ENCODE measurements around the gene TMEM245. TPM values are rescaled to one million over a fixed set of nuclear protein-coding genes. Genes with fewer than 3 reads are reported as not detected.

TMEM245 gene
- total and polyA plus RNA-seq, 7 donors, result 6.0 to 77.8 (median 43.5) TPM

DNA sequence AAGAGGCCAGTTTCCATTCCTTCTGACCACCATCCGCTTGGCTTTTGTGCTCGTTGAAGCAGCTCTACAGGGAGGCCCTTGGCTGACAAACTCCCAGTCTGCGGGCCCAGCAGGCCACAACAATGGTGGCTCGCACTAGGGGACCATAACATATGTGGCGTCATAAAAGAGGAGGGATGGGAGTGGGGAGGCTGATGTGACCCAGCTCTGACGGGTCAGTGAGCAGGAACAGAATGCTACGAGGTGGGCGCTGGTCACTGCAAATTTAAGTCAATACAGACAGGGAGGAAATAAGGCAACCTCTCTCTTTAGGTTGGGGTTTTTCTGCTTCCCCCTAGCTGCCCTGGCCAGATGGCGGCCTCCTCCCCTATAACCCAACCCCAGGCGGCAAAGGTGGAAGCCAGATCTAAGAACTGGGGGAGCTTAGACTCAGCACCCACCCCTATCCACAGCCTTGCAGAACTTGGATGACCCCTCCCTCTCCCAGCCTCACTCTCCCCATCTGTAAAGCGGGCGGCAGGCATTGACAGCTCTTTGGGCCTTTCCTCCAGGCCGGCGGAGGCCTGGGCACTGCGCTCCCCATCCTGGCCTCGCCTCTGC lies 46.5 kb upstream of the TMEM245 start:
- TF ChIP-seq, protein P1, sequence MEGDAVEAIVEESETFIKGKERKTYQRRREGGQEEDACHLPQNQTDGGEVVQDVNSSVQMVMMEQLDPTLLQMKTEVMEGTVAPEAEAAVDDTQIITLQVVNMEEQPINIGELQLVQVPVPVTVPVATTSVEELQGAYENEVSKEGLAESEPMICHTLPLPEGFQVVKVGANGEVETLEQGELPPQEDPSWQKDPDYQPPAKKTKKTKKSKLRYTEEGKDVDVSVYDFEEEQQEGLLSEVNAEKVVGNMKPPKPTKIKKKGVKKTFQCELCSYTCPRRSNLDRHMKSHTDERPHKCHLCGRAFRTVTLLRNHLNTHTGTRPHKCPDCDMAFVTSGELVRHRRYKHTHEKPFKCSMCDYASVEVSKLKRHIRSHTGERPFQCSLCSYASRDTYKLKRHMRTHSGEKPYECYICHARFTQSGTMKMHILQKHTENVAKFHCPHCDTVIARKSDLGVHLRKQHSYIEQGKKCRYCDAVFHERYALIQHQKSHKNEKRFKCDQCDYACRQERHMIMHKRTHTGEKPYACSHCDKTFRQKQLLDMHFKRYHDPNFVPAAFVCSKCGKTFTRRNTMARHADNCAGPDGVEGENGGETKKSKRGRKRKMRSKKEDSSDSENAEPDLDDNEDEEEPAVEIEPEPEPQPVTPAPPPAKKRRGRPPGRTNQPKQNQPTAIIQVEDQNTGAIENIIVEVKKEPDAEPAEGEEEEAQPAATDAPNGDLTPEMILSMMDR (IDR thresholded peaks at IDR 0.05), result no peak
- no peaks in the 10 kb centered on the region for H3K36me3 ChIP-seq (ENCODE audit: insufficient read depth in 1 of 2, low read depth in 1 of 2)
- H3K9me3 ChIP-seq, result no peaks in the 10 kb centered on the region
- WGBS, 3 donors, result 73 to 83% (median 83%) methylated on average over 16 of the region's 16 CpGs
- no peak overlapping the region for H3K27ac ChIP-seq
- peaks cover 9 to 34% (median 10%) of the 10 kb centered on the region in 3 donors for H3K27me3 ChIP-seq (ENCODE audit: insufficient read depth in 3 of 3, low read length in 2 of 3)
- H3K4me1 ChIP-seq, result no peaks in the 10 kb centered on the region
- intact Hi-C loops (cut with DNase I), result no loop called here
- no peak for DNase-seq
- no peak for ATAC-seq
- no peak overlapping the region for H3K4me3 ChIP-seq

GRCh38 chr9:109164042-109164441 lies 44.3 kb upstream of the TMEM245 start:
- intact Hi-C loops (cut with DNase I), result no loop called here
- TF ChIP-seq, protein P1 (IDR thresholded peaks at IDR 0.05), result no peak
- Histone ChIP-seq H3K4me1 (no peaks in the 10 kb centered on the region), H3K9me3 (no peaks in the 10 kb centered on the region), H3K27ac (no peak overlapping the region), H3K4me3 (no peak overlapping the region), H3K36me3 (ENCODE audit: insufficient read depth in 1 of 2, low read depth in 1 of 2) (no peaks in the 10 kb centered on the region), H3K27me3 (ENCODE audit: insufficient read depth in 3 of 3, low read length in 2 of 3) (peaks cover 8 to 29% (median 9%) of the 10 kb centered on the region in 3 donors)
- 81 to 92% (median 90%) methylated on average over 5 of the region's 5 CpGs for WGBS, 3 donors
- ATAC-seq (no peak), DNase-seq (no peak)

DNA sequence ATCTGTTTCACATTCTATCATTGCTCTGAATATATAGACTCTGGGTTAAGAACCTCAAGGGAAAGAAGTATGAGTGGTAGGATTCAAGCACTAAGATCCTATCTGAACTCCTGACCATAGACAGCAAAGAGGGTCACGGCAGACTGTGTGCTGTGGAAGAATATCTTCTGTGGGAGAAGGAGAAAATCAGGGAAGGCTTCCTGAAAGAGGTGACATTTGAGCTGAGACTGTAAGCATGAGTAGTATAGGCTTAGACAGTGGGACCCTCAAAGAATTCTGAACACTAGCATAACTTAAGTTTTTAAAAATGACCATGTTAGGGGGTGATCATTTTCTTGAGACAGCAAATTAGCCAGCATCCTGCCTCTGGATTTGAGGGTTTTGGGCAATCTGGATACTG lies 43.4 kb upstream of the TMEM245 start:
- DNase-seq, result no peak

GRCh38 chr9:109162677-109163076 lies 42.9 kb upstream of the TMEM245 start:
- Histone ChIP-seq H3K4me3 (no peak overlapping the region), H3K27ac (no peak overlapping the region), H3K4me1 (no peaks in the 10 kb centered on the region), H3K36me3 (ENCODE audit: insufficient read depth in 1 of 2, low read depth in 1 of 2) (no peaks in the 10 kb centered on the region), H3K9me3 (no peaks in the 10 kb centered on the region), H3K27me3 (ENCODE audit: insufficient read depth in 3 of 3, low read length in 2 of 3) (peaks cover 4 to 16% (median 8%) of the 10 kb centered on the region in 3 donors)
- ATAC-seq, result no peak
- intact Hi-C loops (cut with DNase I), result no loop called here
- WGBS, 3 donors, result 70 to 90% (median 88%) methylated on average over 3 of the region's 3 CpGs
- no peak for DNase-seq
- TF ChIP-seq, protein P1 (IDR thresholded peaks at IDR 0.05), result no peak

More for the DNA sequence above, 43.4 kb upstream of the TMEM245 start:
- ATAC-seq, result no peak
- no peaks in the 10 kb centered on the region for H3K4me1 ChIP-seq
- no peaks in the 10 kb centered on the region for H3K9me3 ChIP-seq
- H3K36me3 ChIP-seq (ENCODE audit: insufficient read depth in 1 of 2, low read depth in 1 of 2), result no peaks in the 10 kb centered on the region
- H3K4me3 ChIP-seq, result no peak overlapping the region
- no peak overlapping the region for H3K27ac ChIP-seq
- H3K27me3 ChIP-seq (ENCODE audit: insufficient read depth in 3 of 3, low read length in 2 of 3), result peaks cover 5 to 21% (median 9%) of the 10 kb centered on the region in 3 donors
- intact Hi-C loops (cut with DNase I), result no loop called here
- 86 to 100% (median 92%) methylated on average over 1 of the region's 1 CpG for WGBS, 3 donors
- TF ChIP-seq, protein P1 (IDR thresholded peaks at IDR 0.05), result no peak

GRCh38 chr9:109161471-109161870 lies 41.7 kb upstream of the TMEM245 start:
- H3K27ac ChIP-seq, result no peak overlapping the region
- H3K4me1 ChIP-seq, result no peaks in the 10 kb centered on the region
- DNase-seq (no peak), ATAC-seq (no peak)
- H3K9me3 ChIP-seq, result no peaks in the 10 kb centered on the region
- peaks cover 4 to 10% (median 4%) of the 10 kb centered on the region in 3 donors for H3K27me3 ChIP-seq (ENCODE audit: insufficient read depth in 3 of 3, low read length in 2 of 3)
- no peak overlapping the region for H3K4me3 ChIP-seq
- 74 to 89% (median 88%) methylated on average over 3 of the region's 3 CpGs for WGBS, 3 donors
- TF ChIP-seq, protein P1 (IDR thresholded peaks at IDR 0.05), result no peak
- intact Hi-C loops (cut with DNase I), result no loop called here
- no peaks in the 10 kb centered on the region for H3K36me3 ChIP-seq (ENCODE audit: insufficient read depth in 1 of 2, low read depth in 1 of 2)

Measured in psoas muscle (tissue), 8 donors.